ENCODE data around the gene TMEM231.
"Not testable (repeated sequence)": the region's sequence is repeated elsewhere in the genome, so short reads cannot be mapped to it uniquely, and the experiment has no call there.

TMEM231 gene

DNA sequence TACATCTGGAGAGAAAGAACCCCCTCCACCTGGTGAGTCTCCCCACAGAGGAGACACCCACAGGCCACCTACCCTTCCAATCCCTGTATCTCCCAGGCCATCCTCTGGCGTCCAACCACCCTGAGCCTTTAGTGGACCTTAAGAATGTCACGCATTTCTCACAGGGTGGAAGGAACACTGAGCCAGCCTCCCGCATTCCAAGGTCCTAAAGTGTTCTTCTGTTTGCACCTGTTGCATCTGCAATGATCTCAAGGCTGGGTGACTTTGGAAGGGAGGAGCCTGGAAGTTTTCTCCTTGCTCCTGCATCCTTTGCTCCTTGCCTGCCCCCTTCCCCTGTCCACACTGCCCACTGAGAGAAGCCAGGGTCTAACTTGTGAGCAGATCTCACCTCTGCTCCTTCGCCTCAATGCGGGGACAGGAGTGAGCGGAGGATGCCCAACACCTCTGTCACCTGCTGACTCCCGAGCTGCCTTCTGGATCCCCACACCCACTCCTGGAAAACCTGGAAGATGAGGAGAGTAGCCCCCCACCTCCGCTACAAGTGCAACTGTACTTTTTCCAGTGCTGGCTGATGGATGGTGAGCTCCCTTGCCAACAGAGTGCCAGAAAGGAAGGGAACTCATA is 23.8 kb downstream of the TMEM231 start:
- DNase-seq (ENCODE audit: low read depth in 2 of 2), result no peak

DNA sequence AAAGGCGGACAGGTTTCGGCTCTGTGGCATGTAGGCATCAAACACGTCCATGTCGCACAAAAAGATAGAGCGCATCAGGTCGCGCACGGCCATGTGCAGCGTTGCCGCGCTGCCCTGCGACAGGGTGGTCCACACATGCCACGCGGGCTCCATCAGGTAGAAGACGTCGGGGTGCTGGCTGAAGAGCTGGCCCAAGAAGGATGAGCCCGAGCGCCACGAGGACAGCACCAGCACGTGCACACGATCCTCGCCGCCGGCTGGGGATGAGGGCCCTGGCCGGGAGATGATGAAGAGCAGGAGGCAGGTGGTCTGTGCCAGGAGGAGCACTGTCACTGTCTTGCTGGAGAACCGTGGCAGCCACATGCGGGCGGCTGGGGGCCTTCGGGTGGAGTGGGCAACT is 26.1 kb downstream of the TMEM231 start:
- no peak for DNase-seq (ENCODE audit: low read depth in 2 of 2)

DNA sequence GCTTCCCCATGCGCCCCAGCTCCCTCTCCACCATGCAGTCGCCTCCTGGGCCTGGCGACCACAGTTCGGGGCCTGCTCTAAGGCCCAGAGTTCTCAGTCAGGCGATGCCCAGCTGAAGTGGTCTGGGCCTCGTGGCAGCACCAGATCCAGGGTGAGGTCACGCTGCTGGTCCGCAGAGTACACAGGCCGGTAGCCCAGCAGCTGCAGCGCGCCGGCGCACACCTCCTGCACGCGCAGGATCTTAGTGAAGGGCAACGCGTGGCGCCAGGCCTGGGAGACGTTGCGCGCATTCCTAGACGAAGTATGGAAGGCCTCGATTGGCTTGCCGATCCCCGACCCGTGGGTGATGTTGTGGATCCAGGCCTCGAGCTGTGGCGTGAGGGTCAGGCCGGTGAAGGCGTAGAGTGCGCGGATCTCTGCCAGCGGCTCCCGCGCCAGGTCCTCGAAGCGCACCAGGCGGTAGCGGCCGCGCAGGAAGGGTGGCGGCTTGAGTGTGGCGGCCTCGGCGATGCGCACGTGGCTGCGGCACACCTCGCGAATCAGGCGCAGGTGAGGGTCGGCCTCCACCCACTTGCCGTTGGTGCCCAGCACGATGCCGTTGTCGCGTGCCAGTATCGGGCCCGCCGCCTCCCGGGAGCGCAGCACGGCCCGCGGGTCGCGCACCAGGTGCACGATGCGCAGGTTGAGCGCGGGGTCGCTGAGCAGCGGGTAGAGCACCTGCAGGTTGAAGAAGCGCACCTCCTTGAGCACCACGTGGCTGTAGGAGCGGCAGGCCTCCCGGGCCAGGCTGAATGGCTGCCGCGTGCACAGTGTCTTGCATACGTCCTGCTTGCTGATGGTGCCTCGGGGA is 26.8 kb downstream of the TMEM231 start:
- no peak for DNase-seq (ENCODE audit: low read depth in 2 of 2)

DNA sequence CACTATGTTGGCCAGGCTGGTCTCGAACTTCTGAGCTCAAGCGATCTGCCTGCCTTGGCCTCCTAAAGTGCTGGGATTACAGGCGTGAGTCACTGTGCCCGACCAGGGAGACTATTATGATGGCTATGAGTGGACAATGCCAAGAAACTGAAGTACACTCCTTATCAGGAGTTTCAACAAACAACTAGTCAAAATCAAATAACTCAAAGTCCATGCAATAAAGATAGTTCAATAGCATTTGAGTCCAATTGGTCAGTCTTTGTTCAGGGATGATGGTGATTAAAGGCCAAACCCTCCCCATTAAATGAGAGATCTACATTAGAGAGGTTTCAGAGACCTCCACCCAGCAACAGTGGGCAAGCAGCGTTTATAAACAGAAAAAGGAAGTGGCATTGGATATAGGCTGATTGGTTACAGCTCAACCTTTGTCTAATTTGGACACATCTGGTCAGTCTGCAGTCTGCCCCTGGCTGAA is 28.2 kb downstream of the TMEM231 start:
- no peak for DNase-seq (ENCODE audit: low read depth in 2 of 2)

GRCh38 chr16:75526032-75526790 is 29.8 kb downstream of the TMEM231 start:
- no peak for DNase-seq (ENCODE audit: low read depth in 2 of 2)

- DNase-seq (ENCODE audit: low read depth in 2 of 2), result no peak
These were observed 36.9 kb downstream of the TMEM231 start for GRCh38 chr16:75519175-75519574.

DNA sequence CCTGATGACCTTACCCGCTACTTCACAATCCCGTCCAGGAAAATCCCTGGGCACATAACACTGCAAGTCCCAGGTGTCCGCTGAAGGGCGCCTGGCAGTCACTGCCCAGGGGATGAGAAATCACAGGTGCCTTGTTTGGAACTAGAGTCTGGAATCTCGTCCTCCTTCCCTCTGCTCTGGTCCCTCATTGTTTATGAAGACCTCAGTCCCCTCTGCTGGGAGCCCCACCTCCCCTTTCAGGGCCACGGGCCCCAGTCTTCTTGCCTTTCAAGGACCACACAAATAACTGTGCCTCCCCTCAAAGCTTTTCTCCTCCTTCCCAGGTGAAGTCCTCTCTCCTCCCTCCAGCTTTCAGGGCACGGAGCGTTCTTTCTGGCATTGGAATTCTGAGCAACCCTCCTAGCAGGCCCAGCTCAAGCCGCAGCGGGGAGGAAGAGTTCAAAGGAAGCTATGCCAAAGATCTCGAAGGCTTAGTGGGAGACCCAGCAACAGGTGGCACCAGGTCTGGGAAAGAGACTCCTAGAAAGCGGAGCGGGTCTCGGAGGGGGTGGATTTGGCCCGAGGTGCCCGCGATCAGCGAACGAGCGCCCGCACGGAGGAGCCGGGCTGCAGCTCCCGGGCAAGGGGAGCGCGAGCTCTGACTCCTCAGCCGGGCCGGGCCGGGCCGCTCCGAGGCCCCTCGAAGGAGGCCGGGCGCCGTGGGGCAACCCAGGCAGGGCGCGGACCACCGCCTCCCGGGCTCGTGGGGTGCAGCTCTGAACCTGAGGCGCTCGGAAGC is 39.7 kb downstream of the TMEM231 start:
- not testable (repeated sequence) for DNase-seq (ENCODE audit: low read depth in 2 of 2)

DNA sequence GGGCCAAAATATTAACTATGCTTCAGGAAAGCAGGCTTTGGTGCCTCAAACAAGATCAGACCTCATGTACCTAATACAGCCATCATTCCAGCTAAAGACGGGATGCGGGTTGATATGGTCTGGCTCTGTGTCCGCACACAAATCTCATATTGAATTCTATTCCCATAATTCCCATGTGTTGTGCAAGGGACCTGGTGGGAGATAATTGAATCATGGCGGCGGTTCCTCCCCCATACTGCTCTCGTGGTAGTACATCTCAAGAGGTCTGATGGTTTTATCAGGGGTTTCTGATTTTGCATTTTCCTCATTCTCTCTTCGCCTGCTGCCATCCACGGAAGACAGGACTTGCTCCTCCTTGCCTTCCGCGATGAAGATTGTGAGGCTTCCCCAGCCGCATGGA is 41.8 kb downstream of the TMEM231 start:
- DNase-seq (ENCODE audit: low read depth in 2 of 2), result no peak

- DNase-seq (ENCODE audit: low read depth in 2 of 2), result no peak
These were observed 49.5 kb downstream of the TMEM231 start for GRCh38 chr16:75506574-75506973.

DNA sequence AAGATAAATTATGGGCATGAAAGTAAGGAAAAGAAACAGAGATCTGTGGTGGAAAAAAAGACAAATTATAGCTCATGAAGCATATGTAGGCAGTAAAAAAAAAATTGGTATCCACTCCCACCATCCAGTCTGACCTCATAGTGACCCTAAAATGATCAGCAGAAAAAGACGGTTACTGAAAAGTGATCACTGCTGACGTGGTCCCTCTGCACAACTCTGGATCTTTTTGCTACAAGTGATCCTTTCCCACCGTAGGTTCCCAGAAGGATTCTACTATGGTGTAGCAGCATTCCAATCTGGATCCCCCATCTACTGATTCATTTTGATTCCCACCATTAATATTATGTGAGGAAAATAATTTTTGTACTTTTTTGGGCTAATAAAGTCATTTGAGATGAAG is 49.9 kb downstream of the TMEM231 start:
- no peak for DNase-seq (ENCODE audit: low read depth in 2 of 2)

DNA sequence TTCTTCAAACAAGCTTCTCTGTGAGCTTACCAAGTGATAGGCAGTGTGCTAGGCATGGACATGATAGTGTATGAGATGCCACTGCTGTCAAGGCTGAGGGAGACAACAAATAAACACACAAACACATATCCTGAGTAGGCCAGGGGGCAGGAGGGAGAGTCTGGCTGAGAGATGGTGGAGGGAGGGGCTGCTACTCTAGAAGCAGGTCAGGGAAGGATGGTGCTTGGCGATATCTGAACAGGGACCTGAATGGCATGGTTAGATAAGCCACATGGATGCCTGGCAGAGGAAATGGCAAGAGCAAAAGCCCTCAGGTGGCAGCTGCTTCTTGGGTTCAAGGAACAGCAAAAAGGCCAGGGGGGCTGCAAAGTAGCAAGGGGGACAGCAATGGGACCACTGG is 52.3 kb downstream of the TMEM231 start:
- DNase-seq (ENCODE audit: low read depth in 2 of 2), result no peak

DNA sequence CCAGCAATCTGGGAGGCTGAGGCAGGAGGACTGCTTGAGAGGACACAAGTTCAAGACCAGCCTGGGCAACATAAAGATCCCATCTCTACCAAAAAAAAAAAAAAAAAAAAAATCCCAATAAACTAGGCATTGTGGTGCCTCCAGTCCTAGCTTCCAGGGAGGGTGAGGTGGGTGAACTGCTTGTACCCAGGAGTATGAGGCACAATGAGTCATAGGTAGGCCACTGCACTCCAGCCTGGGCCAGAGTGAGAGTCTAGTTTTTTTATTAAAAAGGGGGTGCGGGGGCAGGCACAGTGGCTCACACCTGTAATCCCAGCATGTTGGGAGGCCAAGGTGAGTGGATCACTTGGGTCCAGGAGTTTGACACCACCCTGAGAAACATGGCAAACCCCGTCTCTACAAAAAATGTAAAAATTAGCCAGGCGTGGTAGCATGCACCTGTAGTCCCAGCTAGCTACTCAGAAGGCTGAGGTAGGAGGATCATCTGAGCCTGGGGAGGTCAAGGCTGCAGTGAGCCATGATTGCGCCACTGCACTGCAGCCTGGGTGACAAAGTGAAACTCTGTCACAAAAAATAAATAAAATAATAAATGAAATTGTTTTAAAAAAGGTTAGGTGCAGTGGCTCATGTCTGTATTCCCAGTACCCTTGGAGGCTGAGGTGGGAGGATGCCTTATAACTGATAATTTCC is 53.0 kb downstream of the TMEM231 start:
- DNase-seq (ENCODE audit: low read depth in 2 of 2), result no peak

DNA sequence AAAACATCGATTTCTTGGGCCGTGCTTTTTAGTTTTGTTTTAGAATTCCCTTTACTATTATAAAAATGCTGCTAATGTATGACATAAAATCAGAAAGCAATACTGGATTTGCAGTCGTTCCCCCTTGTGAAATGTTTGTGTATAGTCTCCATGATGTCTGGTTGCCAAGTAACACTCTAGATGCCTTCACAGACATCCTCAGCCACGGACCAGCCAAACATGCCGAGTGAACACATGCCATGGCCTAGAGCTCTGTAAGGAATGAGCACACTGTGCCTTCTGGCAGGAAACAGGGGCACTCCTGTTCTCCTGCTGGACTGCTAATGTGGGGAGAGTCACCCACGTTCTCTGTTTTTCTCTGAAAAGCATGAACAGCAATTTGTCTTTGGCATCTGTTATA is 54.2 kb downstream of the TMEM231 start:
- not testable (repeated sequence) for DNase-seq (ENCODE audit: low read depth in 2 of 2)

- DNase-seq (ENCODE audit: low read depth in 2 of 2), result no peak
These were observed 54.7 kb downstream of the TMEM231 start for GRCh38 chr16:75501359-75501758.

GRCh38 chr16:75498605-75499322 is 57.3 kb downstream of the TMEM231 start:
- DNase-seq (ENCODE audit: low read depth in 2 of 2), result not testable (repeated sequence)

- no peak for DNase-seq (ENCODE audit: low read depth in 2 of 2)
These were observed 58.5 kb downstream of the TMEM231 start for GRCh38 chr16:75497558-75497957.

DNA sequence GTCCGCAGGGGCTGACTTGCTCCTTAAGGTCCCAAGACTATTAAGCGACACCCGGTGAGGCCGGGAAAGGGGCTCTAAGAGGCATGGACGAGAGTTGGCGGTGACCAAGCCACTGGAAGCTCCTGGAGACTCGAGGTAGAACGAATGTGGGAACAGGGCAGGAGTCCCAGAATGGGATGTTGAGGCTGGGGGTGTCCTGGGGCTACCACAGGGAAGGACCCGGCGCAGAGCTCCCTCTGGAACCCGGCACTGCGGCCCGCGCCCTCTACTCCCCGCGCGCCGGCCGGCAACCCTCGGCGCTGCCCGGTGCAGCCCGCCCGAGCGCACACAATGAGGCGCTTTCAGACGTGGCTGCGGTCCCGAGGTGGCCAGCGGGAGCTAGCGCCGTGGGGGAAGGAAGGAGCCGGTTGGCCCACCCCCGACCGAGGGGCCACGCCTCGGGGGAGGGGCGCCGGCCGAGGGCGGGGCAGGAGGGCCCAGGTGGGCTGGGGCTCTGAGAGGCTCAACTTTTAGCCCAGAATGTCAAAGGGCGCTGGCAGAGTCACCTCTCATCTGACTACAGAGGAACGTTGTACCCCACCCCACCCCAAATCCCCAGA is 60.9 kb downstream of the TMEM231 start, which contains the start of gene CHST6:
TSS of gene CHST6 (minus strand) at position 366 of the 599 bp plus-strand sequence. CDS start 15,613 bp downstream, outside the sequence.
- DNase-seq (ENCODE audit: low read depth in 2 of 2), result no peak

DNA sequence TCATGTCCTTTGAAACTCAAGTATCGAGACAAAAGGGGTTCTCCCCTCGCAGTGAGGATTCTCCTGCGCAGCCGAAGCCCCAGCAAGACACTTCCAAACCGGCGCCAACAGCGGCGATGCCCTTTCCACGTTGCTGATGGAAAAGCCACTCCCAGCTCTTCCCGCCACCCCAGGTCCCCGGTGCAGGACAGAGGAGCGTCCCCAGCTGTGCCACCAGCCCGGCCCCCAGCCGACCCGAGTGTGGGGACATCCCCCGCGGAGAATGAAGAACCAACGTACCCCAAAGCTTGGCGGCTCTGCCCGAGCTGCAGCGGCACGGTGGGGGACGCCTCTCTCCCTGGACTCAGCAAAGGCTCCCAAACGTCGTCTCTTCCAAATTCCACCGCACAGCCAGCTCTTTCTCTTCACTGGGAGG is 61.4 kb downstream of the TMEM231 start:
- DNase-seq (ENCODE audit: low read depth in 2 of 2), result no peak

GRCh38 chr16:75494184-75494583 is 61.9 kb downstream of the TMEM231 start:
- no peak for DNase-seq (ENCODE audit: low read depth in 2 of 2)

DNA sequence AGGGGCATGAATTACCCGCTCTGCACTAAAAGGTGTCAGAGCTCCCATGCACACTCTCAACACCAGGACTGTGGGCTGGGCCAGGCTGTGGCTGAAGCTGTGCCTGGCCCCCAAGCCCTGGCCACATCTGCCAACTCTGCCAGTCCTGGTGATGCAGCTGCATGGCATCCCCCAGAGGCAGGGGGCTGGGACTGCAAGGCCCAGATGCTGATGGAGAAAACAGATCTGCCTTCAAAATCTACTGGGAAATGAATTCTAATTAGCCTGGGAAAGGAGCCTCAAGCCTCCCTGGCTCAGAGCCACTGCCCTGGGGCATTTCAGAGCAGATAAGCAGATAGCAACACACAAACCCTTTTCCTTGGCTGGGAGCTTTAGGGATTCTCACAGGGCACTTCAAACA is 64.2 kb downstream of the TMEM231 start:
- DNase-seq (ENCODE audit: low read depth in 2 of 2), result no peak
